T-helper 9 cell (primary cell): ENCODE measurements around the gene D2HGDH.
"Not testable (repeated sequence)": the region's sequence is repeated elsewhere in the genome, so short reads cannot be mapped to it uniquely, and the experiment has no call there.

Experiments
- DNase-seq: peaks from one replicate; pipeline ENCODE4 v3.0.0-alpha.2; 2020

The D2HGDH gene

DNA sequence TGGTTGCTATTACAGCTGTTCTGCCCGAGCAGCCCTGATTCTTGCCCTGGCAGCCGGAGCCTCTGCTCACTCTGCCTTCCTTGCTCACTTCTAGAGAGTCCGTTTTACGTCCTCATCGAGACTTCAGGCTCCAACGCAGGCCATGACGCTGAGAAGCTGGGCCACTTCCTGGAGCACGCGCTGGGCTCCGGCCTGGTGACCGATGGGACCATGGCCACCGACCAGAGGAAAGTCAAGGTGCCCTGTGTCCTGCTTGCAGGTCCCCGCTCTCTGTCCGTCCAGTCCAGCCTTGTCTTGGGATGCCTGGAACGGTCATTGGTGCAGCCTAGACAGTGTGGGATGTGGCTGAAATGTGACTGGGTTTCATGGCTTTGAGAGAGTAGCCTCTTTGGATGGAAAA is 16.7 kb downstream of the D2HGDH start:
- DNase-seq, result no peak

DNA sequence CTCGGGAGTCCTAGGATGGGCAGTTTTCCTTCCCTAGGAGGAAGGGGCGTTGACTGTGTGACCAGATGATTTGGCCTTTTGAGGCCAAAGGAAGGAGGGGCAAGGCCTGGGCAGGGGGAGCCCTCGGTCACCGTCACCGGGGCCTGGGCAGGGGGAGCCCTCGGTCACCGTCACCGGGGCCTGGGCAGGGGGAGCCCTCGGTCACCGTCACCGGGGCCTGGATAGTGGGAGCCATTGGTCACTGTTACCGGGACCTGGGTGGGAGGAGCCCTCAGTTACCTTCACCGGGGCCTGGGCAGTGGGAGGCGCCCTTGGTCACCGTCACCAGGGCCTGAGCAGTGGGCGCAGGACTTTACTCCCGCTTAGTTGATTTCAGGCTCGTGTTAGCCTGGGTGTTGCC is 17.3 kb downstream of the D2HGDH start:
- no peak for DNase-seq

DNA sequence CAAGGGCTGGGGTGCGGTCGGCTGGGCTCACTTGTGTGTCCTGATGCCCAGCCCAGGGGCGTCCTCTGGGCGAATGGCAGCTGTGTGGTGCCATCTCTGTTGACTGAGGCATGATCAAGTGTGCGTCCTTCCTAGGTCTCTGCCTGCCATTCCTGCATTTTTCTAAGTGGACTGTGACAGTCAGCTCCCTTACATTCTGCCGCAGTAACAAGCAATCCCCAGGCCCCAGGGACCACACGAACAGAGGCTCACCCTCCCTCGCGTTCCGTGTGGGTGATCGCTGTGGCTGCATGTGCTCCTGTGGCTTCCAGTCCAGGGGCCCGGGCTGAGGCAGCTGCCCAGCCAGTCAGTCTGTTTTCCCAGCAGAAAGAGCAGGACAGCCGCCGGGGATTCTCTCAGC is 17.8 kb downstream of the D2HGDH start:
- DNase-seq, result no peak

DNA sequence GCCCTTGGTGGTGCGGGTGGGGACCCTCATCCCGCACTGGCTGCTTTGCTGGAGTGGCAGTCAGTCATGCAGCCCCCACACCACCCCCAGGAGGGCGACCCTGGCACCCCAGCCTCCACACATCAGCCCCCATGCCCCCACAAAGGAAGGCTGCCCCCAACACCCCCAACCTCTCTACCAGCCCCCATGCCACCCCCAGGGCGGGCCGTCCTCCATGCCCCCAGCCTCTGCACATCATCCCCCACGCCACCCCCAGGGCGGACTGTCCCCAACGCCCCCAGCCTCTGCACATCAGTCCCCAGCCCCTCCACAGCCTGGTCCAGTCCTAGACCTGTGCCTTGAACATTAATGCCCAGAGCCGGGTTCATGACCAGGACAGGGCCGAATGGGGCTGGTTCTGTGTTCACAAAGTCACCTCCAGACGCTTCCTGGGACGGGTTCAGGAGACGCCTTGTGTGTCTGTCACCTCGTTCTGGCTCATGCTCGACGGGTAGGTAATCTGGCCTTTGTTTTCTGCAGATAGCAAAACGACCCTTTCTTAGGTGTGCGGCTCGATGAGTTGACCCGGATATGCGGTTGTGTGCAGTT is 18.4 kb downstream of the D2HGDH start:
- no peak for DNase-seq

DNA sequence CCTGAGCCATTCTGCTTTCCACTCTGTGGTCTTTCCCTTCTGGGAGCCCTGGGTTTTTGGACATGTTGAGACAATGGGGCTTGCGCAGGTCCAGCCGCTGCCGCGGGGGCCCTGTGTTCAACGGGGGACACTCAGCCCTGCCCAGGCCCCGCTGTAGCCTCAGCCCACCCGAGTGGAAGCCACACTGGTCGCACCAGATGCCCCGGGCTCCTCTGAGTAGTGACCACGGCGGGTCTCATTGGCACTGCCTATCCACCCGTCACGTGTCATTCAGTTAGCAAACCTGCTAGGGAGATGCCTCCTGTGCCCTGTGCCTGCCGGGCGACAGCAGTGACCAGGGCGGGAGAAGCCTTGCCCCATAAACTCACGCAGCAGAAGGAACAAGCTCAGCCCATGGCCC is 19.1 kb downstream of the D2HGDH start:
- no peak for DNase-seq

DNA sequence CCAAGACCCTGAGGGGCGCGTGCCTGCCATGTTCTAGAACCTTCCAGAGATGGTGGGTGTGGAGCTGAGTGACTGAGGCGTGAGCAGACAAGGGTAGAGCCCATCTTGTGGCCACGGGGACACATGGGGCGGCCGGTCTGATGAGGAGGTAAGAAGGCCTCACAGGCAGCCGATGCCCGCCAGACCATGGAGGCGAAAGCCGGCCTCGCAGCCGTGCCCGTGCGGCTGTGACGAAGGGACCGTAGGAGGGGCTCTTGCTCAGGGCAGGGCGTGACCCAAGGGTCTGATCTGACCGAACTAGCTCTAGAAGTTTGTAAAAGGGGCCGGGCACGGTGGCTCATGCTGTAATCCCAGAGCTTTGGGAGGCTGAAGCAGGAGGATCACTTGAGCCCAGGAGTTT is 19.6 kb downstream of the D2HGDH start:
- DNase-seq, result no peak

DNA sequence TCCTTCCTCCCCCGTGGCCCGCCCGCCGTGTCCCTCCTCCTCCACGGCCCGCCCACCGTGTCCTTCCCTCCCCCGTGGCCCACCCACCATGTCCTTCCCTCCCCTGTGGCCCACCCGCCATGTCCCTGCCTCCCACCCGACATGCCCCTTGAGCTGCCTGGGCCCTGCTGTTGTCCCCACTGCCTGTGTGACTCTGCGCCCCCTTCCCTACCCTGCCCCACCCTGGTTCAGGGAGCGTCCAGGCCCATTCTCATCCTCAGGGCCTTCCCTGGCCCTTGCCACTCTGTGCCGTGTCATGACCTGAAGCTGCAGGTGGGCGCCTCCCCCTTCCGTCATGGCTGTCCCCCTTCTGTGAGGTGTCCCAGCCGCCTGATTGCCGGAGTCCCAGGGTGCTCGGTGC is 20.7 kb downstream of the D2HGDH start:
- DNase-seq, result no peak

DNA sequence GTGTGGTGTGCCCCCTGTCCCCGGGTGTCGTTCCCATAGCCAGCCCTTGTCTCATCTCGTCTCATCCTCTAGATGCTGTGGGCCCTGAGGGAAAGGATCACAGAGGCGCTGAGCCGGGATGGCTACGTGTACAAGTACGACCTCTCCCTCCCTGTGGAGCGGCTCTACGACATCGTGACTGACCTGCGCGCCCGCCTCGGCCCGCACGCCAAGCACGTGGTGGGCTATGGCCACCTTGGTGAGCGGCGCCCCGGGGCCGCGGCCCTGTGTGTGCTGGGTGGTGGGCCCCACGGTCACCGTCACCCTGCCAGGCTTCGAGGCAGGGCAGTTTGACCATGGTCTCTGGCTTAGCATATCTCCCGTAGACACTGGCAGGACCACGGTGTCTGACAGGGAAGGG is 21.3 kb downstream of the D2HGDH start:
- DNase-seq, result no peak

DNA sequence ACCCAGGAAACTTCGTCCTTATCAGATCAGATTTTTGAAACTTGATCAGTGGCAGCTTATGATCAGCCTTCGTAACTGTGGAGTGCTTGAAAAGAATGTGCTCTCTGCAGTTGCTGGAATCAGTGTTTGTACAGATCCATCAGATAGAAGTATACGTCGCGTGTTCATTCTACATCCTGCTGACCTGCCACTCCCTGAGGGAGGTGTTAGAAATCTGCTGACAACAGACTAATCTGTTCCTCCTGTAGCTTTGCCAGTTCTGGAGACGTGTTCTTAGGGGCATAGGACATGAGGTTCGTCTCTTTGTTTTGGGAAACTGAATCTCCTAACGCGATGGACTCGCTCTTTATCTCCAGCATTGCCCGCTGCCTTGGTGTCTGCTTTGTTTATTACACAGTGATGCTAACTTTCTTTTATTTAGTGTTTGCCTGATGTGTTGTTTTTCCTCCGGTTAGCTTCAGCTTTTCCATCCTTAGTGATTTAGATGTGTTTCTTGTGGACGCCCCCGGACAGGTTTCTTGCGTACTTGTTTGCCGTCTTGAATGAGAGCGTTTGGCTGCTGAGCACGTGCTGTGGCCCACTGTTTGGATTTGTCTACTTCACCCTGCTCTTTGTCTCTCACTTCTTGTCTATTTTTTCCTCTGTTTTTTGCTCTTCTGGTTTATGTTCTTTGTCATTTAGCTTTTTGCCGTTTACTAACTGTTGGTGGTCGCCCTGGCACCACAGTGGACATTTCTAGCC is 24.8 kb downstream of the D2HGDH start:
- no peak for DNase-seq

DNA sequence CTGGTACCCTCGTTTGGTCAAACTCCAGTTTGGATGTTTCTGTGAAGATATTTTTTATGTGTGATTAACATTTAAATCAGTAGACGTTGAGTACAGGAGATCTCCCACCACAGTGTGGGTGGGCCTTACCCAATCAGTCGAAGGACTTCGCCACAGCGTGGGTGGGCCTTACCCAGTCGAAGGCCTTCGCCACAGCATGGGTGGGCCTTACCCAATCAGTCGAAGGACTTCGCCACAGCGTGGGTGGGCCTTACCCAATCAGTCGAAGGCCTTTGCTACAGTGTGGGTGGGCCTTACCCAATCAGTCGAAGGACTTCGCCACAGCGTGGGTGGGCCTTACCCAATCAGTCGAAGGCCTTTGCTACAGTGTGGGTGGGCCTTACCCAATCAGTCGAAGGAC is 25.5 kb downstream of the D2HGDH start:
- DNase-seq, result not testable (repeated sequence)

DNA sequence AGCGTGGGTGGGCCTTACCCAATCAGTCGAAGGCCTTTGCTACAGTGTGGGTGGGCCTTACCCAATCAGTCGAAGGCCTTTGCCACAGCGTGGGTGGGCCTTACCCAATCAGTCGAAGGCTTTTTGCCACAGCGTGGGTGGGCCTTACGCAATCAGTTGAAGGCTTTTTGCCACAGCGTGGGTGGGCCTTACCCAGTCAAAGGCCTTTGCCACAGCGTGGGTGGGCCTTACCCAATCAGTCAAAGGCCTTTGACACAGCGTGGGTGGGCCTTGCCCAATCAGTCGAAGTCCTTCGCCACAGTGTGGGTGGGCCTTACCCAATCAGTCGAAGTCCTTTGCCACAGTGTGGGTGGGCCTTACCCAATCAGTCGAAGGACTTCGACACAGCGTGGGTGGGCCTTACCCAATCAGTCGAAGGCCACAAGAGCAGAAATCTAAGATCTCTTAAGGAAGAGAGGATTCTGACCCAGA is 25.9 kb downstream of the D2HGDH start:
- DNase-seq, result no peak

DNA sequence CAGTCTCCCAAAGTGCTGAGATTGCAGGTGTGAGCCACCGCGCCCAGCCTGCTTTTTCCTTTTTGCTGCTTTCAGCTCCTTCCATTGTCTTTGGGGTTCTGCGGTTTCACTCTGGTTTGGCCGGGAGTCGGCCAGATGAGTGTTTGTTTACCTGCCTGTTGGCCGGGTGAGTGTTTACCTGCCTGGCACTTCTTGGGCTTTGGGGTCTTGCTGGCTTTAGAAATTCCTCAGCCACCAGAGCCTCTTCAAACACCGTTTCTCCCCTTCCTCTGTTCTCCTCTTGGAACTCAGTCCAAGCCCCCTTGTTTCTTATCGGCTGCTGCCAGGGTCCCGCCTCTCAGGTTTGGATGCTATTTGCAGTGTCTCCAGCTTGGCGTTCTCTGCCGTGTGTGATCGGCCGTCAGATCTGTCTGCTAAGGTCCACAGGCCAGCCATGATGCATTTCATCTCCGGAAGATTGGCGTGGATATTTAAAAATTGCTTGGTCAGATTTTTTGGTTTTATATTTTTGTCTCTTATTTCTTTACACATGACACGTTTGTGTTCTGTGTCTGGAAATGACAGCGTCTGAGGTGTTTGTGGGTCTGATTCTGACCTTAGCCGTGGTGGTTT is 28.0 kb downstream of the D2HGDH start:
- no peak for DNase-seq

DNA sequence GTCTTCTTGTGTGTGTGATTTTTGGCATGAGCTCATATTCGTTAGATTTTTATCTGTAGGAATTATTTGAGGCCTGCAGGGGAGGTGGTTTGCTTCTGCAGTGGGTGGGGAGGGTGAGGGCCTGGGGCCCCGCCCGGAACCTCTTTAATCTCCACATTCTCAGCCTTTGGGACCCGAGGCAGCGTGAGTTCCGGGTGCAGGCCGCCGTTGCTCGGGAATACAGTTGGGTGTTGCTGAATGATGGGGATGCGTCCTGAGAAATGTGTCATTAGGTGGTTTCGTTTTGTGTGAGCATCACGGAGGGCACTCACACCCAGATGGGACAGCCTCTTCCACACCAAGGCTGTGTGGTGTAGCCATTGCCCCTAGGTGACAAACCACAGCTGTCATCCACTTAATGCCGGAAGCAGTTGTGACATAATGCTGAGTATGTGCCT is 28.5 kb downstream of the D2HGDH start:
- DNase-seq, result peak; percentile 60

DNA sequence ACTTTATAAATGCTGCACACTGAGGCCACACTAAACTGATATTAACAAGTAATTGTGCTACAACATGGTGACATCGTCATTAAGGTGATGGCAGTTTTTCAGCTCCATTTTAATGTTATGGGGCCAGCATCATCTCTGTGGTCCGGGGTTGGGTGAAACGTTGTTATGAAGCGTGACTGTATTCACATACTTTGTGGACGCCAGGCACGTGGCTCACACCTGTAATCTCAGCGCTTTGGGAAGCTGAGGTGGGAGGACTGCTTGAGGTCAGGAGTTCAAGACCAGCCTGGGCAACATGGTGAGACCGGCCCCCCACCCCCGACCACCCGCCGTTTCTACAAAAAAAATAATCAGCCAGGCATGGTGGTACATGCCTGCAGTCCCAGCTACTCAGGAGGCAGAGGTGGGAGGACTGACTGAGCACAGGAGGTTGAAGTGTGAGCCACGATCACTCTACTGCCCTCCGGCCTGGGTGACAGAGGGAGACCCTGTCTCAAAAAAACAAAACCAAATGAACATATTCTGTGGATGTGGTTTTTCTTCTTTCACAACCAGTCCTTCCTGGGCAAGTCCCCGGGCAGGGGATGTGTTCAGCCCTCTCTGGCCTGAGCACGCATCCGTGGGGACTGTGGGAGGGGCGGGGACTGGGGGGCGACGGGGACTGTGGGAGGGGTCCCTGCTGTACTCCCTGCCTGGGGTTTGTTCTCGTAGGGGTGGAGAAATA is 29.3 kb downstream of the D2HGDH start:
- no peak for DNase-seq

DNA sequence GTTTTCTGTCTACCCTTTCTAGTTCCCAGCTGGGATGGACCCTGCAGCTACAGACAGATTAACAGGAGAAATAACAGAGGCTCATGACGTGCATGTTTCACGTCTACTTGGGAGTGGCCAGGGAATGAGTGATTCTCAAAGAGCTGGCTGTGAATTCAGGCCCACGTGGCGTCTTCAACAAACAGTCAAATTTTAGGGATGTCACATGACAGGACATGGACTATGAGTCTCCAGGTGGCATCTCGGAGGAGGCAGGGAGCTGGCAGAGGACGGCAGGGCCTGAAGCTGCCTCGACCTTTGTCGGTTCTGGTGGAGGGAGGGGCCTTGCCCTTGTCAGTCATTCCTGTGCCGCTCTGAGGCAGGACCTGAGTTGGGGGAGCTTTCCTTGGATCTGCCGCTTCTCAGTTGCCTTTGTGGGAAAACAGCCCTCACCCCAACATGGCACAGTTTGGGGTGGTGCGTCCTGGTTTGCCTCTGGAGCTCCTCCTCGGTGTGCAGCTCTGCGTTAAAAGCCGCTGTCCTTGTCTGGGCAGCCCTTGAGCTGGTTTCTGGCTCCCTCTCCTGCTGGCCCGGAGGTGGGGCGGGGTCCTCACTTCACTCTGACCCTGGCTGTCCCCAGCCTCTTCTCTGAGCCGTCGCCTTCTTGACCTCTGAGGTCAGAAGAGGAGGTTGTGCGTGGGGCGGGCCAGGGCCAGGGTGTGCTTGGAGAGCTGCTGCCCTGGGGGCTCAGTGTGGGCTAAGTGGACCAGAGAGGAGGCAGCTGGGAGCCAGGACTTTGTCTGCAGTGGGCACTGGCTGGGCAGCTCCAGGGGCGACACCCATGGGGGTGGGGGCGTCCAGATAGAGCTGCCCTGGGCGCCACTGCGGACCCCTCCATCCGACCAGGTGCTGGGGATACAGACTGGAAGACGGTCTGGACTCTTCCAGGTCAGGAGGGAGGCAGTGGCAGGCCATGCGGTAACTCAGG is 30.1 kb downstream of the D2HGDH start:
- no peak for DNase-seq

DNA sequence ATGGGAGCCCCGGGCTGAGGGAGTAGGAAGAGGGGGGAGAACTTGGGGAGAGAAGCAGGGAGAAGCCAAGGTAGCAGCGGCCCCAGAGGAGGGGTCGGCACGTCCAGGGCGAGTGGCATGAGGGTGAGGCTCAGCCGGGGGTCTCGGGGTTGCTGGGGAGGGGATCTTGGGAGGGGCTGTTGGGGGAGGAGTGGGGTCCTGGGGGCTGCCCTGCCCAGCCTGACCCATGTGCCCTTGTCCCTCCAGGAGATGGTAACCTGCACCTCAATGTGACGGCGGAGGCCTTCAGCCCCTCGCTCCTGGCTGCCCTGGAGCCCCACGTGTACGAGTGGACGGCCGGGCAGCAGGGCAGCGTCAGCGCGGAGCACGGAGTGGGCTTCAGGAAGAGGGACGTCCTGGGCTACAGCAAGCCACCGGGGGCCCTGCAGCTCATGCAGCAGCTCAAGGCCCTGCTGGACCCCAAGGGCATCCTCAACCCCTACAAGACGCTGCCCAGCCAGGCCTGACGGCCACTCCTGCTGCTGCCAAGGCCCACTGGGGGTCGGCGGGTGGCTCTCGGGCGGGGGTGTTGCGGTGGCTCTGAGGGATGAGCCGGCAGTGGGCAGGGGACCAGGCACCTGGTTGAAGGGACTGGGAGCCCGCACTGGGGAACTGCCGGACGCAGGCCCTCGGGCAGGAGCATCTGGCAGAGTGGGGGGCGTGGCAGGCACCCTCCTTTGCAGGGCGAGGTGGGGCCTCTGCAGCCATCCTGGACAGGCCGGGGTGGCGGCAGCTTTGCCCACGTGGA is 33.2 kb downstream of the D2HGDH start:
- no peak for DNase-seq

DNA sequence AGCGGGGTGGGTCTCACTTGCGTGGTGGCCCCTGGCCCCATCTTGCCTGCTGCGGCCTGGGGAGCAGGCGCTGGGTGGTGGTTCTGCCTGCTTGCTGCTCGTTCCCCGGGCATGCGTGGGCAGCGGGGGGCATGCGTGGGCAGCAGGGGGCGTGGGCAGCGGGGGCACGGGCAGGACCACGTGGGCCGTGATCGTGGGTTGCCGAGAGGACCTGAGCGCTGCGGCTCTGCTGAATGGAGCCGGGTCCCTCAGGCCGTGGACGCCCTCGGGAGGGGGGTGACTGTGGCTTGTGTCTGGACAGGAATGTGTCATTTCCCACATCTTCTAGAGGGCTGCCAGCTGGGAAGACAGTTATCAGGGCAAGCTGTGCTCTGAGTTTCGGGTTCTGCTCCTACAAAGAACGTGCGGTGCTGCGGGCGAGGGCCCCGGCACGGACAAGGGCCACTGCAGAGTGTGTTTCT is 33.9 kb downstream of the D2HGDH start:
- DNase-seq, result no peak

DNA sequence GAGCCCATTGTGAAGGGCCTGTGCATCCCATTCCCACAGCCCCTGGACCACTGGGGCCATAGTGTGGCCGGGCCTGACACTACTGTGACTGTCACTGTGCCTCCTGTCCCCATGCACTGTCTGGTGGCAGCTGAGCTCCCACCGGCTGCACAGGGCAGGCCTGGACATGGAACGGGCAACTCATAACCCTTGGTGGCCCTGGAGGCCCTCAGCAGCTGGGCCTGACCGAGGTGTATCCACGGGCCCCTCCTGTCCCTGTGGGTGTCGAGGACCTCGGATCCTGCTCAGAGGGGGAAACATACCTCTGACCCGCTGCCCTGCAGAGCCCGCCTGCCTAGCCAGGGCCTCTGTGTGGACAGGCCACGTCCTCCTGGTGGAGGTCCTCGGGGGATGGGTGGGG is 34.4 kb downstream of the D2HGDH start:
- no peak for DNase-seq

DNA sequence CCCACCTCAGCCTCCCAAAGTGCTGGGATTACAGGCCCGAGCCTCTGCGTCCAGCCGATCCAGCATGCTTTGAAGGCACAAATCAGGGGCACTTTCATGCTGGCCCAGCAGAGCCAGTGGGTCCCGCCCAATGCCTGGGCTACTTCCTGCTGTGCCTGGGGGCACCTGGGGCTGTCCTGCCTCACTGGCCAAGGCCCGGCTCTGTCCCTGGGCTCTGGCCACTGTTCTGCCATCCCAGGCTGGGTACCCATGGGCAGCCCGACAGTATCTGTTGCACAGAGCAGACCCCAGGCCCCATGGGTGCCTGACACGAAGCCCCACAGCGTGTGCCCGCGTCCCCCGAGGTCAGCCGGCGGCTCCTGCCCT is 35.4 kb downstream of the D2HGDH start:
- no peak for DNase-seq

DNA sequence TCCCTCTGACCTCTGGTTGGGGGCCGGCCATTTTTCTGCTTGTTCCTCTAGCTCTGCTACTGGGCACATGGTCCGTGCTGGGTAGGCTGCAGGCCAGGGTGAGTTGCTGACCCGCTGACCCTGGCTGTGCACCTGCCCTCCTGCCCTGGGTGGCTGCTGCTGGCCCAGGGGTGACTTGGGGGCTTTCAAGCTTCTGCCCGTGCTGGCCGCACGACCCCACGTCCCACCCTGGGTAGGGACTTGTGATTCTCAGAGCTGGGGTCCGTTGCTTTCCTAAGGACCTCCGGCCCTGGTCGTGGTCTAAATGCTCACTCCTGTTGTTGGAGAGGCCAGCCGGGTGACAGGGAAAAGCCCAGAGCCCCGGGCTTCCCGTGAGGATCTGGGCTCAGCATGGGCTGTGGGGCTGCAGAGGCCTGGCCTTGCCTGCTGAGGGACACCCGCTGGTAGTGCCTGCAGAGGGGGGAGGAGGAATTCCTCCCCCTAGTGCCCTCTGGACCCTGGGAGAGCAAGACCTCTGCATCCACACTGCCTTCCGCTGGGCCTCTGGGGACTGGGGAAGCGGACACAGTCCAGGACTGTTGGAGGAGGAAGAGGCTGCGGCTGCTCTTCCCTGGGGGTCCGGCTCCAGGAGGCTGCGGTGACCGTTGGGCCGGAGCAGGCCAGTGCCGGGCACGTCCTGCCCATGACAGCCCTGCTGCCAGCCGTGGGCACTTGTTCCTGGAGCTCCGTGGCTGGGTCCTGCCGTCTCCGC is 35.9 kb downstream of the D2HGDH start:
- no peak for DNase-seq

DNA sequence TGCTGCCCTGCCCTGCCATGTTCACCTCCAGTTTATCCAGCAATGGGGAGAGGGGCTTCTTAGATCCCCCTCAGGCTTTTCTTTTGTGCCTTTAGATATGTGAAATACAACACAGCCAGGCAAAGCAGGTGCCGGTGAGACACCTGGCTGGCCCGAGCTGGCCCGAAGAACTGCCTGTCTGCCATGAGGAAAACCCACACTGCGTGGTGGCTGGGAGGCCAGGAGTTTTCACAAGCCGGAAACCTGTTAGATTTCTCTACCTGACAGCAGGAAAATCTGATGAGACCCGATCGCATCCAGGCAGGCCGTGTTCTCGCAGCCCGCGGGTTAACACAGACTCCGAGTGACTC is 36.5 kb downstream of the D2HGDH start:
- no peak for DNase-seq
